Prostate gland (tissue), 2 donors: Measurements from ENCODE around the gene GNB1. TPM values are rescaled to one million over a fixed set of nuclear protein-coding genes. Genes with fewer than 3 reads are reported as not detected.

Source experiments
- DNase-seq: peaks from one replicate; pipeline ENCODE4 v3.0.0-alpha.2; 2019; ENCODE audit warnings: low spot score
- H3K27ac ChIP-seq, 2 donors: fragments of 200-600 bp; sonication (generic); 2 replicates each; pipeline ENCODE4 v1.5.1; 2017 to 2019
- H3K27me3 ChIP-seq: fragments of 200-600 bp; sonication (generic); replicated peaks from 2 replicates; pipeline ENCODE4 v1.5.1; 2019; ENCODE audit not compliant: insufficient read depth
- H3K36me3 ChIP-seq, 2 donors: fragments of 200-600 bp; sonication (generic); 1 replicate in 1 of 2; 2 replicates in 1 of 2; pipeline versions ENCODE4 v1.5.1 to v1.8.1; 2017 to 2019
- H3K4me1 ChIP-seq: fragments of 200-600 bp; sonication (generic); replicated peaks from 2 replicates; pipeline ENCODE4 v1.5.1; 2019
- H3K4me3 ChIP-seq, 2 donors: fragments of 200-600 bp; sonication (generic); 2 replicates each; pipeline ENCODE4 v1.5.1; 2017 to 2019
- H3K9me3 ChIP-seq: fragments of 200-600 bp; sonication (generic); 2 replicates; pipeline ENCODE4 v1.5.1; 2017
- CTCF ChIP-seq, 4 experiments: fragments of 200-600 bp in 2 of 4; fragments of 450-650 bp in 2 of 4; sonication (generic) in 2 of 4; IDR thresholded peaks; 1 replicate in 3 of 4; 2 replicates in 1 of 4; pipeline ENCODE4 v1.5.1; 2016 to 2019; ENCODE audit warnings: antibody characterized with exemption in 4 of 4, mild to moderate bottlenecking in 2 of 4, moderate library complexity in 2 of 4
- POLR2A ChIP-seq: fragments of 450-650 bp; IDR thresholded peaks from one replicate; pipeline ENCODE4 v1.6.1; 2016; ENCODE audit warnings: antibody characterized with exemption, mild to moderate bottlenecking
- POLR2AphosphoS5 ChIP-seq: sonication (generic); formaldehyde crosslinking; IDR thresholded peaks from one replicate; pipeline ENCODE4 v1.6.1; 2017; ENCODE audit warnings: antibody characterized with exemption
- WGBS: methylation state at CpG from one replicate; pipeline ENCODE4 v1.1.5; 2018; 5-methylcytosine and 5-hydroxymethylcytosine counted together
- intact Hi-C: fragments of 100-400 bp; cut with DNase I; formaldehyde crosslinking; loops from one replicate; pipeline ENCODE4 v1.14.2; 2022
- total RNA-seq, 2 donors: library from RNA; depleted of rRNA; stranded (reverse); fragments of >200 nt; gene quantifications; one replicate each; pipeline ENCODE4 v1.1.0, GENCODE V29; 2016

The GNB1 gene
- total RNA-seq, 2 donors from 2014 or later = 163 to 233 TPM

- Histone ChIP-seq H3K4me3 (no peak overlapping the region), H3K27ac (peak overlapping the region; percentile 95 to 96), H3K9me3 (no peaks in the 10 kb centered on the region), H3K4me1 (peaks cover 26% of the 10 kb centered on the region), H3K36me3 (no peaks in the 10 kb centered on the region), H3K27me3 (no peaks in the 10 kb centered on the region)
- peak; percentile 79 for DNase-seq
- WGBS = 13% methylated on average over 14 of the region's 14 CpGs
- intact Hi-C loops = loop anchor here (5.0 kb wide), 2 partner anchors 37 to 117 kb away; partner anchors contain the start of gene NADK
- no peak for TF ChIP-seq POLR2A
- TF ChIP-seq POLR2AphosphoS5 = peak; percentile 71
Observed at GRCh38 chr1:1894354-1895059, 3.6 kb upstream of the GNB1 start.

GRCh38 chr1:1893997-1894353, 3.1 kb upstream of the GNB1 start:
- peak overlapping the region; percentile 95 to 96 for H3K27ac ChIP-seq
- WGBS = 100% methylated on average over 2 of the region's 2 CpGs
- intact Hi-C loops = loop anchor here (5.0 kb wide), 2 partner anchors 37 to 117 kb away; partner anchors contain the start of gene NADK

GRCh38 chr1:1893291-1893985, 2.6 kb upstream of the GNB1 start:
- no peak for DNase-seq
- TF ChIP-seq POLR2A = no peak
- no peak for TF ChIP-seq CTCF (IDR thresholded peaks at IDR 0.05)
- TF ChIP-seq POLR2AphosphoS5 = no peak
- Histone ChIP-seq H3K9me3 (no peaks in the 10 kb centered on the region), H3K36me3 (no peaks in the 10 kb centered on the region), H3K27me3 (no peaks in the 10 kb centered on the region), H3K27ac (peak overlapping the region; percentile 95 to 96), H3K4me3 (no peak overlapping the region), H3K4me1 (peaks cover 26% of the 10 kb centered on the region)
- intact Hi-C loops = loop anchor here (5.0 kb wide), 2 partner anchors 36 to 116 kb away; partner anchors contain the start of gene NADK
- WGBS = 90% methylated on average over 19 of the region's 19 CpGs

More at GRCh38 chr1:1893997-1894353, 3.1 kb upstream of the GNB1 start:
- peaks cover 26% of the 10 kb centered on the region for H3K4me1 ChIP-seq
- no peak for DNase-seq
- no peaks in the 10 kb centered on the region for H3K9me3 ChIP-seq
- no peaks in the 10 kb centered on the region for H3K27me3 ChIP-seq
- H3K4me3 ChIP-seq = no peak overlapping the region
- H3K36me3 ChIP-seq = no peaks in the 10 kb centered on the region
- TF ChIP-seq POLR2A = no peak
- no peak for TF ChIP-seq POLR2AphosphoS5
- TF ChIP-seq CTCF (IDR thresholded peaks at IDR 0.05) = no peak

- TF ChIP-seq POLR2A = no peak
- Histone ChIP-seq H3K27ac (peak overlapping the region; percentile 95 to 96), H3K4me1 (peaks cover 26% of the 10 kb centered on the region), H3K36me3 (no peaks in the 10 kb centered on the region), H3K27me3 (no peaks in the 10 kb centered on the region), H3K4me3 (peak overlapping the region in 1 of 2 donors; percentile 84), H3K9me3 (no peaks in the 10 kb centered on the region)
- no peak for DNase-seq
- WGBS = 39% methylated on average over 7 of the region's 7 CpGs
- intact Hi-C loops = loop anchor here (5.0 kb wide), 2 partner anchors 35 to 115 kb away; partner anchors contain the start of gene NADK
Observed at GRCh38 chr1:1892763-1893120, 1.9 kb upstream of the GNB1 start.

- peaks cover 26% of the 10 kb centered on the region for H3K4me1 ChIP-seq
- 21% methylated on average over 21 of the region's 21 CpGs for WGBS
- H3K4me3 ChIP-seq = peak overlapping the region; percentile 84 to 87
- intact Hi-C loops = loop anchor here (5.0 kb wide), 2 partner anchors 35 to 115 kb away; partner anchors contain the start of gene NADK
- H3K27me3 ChIP-seq = no peaks in the 10 kb centered on the region
- DNase-seq = peak; percentile 81
- H3K9me3 ChIP-seq = no peaks in the 10 kb centered on the region
- no peaks in the 10 kb centered on the region for H3K36me3 ChIP-seq
- peak; percentile 85 for TF ChIP-seq POLR2AphosphoS5
- TF ChIP-seq CTCF (IDR thresholded peaks at IDR 0.05) = no peak
- peak overlapping the region; percentile 95 to 96 for H3K27ac ChIP-seq
Observed at GRCh38 chr1:1892079-1892762, 1.3 kb upstream of the GNB1 start.
